Stimulated activated naive CD4-positive, alpha-beta T cell (primary cell): ENCODE data around the gene CEP97.
"Not testable (repeated sequence)": the region's sequence is repeated elsewhere in the genome, so short reads cannot be mapped to it uniquely, and the experiment has no call there.

ENCODE experiments used
- DNase-seq, 6 experiments: peaks; one replicate each; lab custom pipeline; 2025; lab: John Stamatoyannopoulos, UW

CEP97 gene

GRCh38 chr3:101703169-101703568 is 21.2 kb upstream of the CEP97 start:
- no peak for DNase-seq

DNA sequence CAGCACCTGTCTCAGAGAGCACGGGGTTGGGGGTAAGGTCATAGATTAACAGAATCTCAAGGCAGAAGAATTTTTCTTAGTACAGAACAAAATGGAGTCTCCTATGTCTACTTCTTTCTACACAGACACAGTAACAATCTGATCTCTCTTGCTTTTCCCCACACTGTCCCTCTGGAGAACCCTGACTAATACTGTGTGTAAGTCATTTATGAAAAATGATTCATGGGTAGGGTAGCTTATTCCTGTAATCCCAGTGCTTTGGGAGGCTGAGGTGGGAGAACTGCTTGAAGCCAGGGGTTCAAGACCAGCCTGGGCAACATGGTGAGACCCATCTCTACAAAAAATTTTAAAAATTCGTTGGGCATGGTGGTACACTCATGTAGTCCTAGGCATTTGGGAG is 19.8 kb upstream of the CEP97 start:
- not testable (repeated sequence) for DNase-seq

DNA sequence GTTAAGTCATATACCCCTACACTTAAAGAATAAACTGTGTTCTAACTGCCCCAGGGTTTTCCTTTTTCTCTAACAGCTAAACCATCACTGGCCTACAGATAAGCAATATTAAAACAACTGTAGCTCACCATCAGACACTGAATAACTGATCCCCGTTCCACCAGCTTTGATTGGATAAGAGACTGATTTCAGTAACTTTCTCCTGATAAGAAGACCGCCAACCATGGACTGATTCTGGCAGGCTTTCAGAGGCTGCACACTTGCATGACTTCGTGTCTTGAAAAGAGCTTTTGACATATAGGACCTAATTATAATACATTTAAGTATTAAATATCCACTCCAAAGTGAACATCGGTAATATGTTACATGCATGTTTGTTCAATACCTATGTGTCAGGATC is 15.3 kb upstream of the CEP97 start:
- no peak for DNase-seq

- no peak for DNase-seq
Measured at GRCh38 chr3:101718455-101718854, 6.0 kb upstream of the CEP97 start.

DNA sequence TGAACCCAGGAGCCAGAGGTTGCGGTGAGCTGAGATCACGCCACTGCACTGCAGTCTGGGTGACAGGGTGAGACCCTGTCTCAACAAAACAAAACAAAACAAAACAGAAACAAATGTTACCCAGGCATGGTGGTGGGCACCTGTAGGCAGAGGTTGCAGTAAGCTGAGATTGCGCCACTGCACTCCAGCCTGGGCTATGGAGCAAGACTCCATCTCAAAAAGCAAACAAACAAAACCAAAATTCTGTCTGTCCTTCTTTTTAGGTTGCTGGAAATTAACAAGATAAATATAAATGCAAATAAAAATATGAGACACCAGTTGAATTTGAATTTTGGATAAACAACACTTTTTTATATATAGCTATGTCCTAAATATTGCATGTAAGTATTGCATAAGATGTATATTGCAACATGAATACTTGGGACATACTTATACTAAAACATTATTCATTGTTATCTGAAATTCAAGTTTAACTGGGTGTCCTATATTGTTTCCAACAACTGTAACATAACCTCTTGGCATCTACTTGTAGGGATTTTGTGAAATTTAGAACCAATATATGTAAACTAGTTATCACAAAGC is 4.7 kb upstream of the CEP97 start:
- DNase-seq: no peak

GRCh38 chr3:101720851-101721840 is 3.3 kb upstream of the CEP97 start:
- peak in 2 of 6 experiments; percentile 6 to 29 for DNase-seq

DNA sequence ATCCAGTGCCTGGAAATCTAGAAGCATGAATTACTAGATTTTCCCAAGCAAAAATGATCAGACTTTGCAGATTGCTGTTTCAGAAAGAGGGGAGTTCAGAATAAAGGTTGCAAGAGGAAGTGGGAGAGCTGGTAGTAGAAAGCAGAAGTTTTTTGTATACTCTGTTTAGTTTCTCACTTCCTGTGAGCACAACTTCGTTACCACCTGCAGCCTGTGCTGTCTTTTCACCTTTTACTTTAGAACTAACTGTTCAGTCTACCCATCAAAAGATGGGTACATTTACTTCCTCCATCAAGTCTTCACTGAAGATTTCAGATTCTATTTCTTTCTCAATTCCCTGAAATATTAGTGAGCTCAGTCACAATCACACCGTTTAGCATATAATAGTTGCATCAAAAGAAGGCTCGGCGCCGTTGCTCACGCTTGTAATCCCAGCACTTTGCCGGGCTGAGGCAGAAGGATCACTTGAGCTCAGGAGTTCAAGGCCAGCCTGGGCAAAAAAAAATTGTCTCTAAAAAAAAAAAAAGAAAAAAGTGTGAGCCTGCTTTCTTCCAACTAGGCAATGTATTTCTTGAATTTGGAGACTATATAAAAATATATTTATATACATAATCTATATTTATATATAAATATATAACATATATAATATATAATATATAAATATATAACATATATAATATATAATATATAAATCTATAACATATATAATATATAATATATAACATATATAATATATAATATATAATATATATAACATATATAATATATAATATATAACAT is 1.8 kb upstream of the CEP97 start:
- peak in 2 of 6 experiments; percentile 32 to 45 for DNase-seq

DNA sequence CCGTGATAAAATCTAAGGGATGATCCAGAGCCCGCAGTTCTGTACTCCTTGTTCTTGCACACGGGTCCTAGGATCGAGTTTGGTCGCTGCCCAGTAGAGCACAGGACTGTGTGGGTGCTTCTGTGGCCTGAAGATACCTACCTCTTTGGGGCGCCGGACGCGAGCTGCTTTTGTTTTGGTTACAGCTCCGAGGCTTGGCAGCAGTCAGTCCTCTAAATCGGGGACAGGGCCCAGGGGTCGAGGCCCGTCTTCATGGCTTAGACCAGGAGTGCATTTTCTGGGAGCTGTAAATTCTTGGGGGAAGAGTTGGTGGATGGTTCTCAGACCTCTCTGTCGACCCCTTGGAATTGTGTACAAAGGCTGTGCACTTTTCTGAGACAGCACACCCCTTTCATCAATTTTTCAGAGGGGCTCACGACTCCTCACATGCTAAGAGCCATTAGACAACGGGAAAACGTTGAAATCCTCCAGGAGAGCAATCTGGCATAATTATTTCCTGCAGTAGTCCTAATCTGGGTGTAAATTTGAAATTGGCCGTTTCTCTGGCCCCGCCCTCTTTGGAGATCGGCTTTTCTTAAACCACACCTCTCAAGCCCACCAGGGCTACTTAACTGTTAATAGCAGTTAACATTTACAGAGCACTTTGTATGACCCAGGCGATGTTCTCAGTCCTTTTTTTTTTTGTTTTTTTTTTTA is 928 bp downstream of the CEP97 start:
- peak in 3 of 6 experiments; percentile 22 to 57 (median 43) for DNase-seq

- no peak for DNase-seq
Measured at GRCh38 chr3:101725890-101726275, 1.5 kb downstream of the CEP97 start.

GRCh38 chr3:101729586-101729985 is 5.2 kb downstream of the CEP97 start:
- no peak for DNase-seq

DNA sequence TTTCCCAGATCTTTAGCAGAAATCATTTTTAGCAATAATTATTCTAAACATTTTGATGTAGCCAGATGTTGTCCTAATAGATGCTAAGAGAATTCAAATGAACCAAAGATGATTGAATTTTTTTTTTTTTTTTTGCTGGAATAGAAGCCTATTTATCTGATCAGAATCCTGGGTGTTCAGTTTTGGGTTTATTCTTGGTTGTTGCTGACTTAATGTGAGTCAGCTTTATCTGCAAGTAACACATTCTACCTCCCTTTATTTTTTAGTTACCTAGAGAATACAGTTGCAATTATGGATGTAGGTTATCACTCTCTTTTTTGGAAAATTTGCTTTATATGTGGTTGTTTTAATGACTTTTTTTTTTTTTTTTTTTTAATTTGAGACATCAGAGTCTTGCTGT is 6.4 kb downstream of the CEP97 start:
- DNase-seq: no peak

GRCh38 chr3:101732240-101732641 is 7.8 kb downstream of the CEP97 start:
- DNase-seq: no peak

GRCh38 chr3:101735833-101736232 is 11.4 kb downstream of the CEP97 start:
- DNase-seq: no peak

GRCh38 chr3:101741914-101742313 is 17.5 kb downstream of the CEP97 start:
- DNase-seq: not testable (repeated sequence)

DNA sequence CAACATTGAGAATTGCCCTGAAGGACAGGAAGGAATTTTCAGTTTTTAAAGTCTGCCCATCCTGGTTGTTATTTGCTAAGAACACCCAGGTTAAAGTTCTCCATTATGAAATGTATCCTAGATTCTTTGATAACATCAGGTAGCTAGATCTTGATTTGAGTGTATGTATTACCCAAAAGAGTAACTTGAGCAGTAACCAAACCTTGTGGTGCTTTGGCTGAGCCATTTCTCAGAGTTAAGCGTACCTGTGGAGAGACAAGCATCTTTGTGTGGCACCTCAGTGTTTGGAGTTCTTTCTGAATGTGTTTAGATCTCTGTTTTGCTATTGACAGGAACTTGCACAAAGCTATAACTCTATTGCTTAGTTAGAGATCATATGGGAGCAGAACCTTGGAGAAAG is 20.4 kb downstream of the CEP97 start:
- DNase-seq: no peak

- not testable (repeated sequence) for DNase-seq
Measured at GRCh38 chr3:101745934-101746333, 21.5 kb downstream of the CEP97 start.

DNA sequence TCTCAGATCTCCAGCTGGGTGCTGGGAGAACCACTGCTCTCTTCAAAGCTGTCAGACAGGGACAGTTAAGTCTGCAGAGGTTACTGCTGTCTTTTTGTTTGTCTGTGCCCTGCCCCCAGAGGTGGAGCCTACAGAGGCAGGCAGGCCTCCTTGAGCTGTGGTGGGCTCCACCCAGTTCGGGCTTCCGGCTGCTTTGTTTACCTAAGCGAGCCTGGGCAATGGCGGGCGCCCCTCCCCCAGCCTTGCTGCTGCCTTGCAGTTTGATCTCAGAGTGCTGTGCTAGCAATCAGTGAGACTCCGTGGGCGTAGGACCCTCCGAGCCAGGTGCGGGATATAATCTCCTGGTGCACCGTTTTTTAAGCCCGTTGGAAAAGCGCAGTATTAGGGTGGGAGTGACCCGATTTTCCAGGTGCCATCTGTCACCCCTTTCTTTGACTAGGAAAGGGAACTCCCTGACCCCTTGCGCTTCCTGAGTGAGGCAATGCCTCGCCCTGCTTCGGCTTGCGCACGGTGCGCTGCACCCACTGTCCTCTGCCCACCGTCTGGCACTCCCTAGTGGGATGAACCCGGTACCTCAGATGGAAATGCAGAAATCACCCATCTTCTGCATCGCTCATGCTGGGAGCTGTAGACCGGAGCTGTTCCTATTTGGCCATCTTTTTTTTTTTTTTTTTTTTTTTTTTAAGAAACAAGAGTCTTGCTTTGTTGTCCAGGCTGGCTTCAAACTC is 29.1 kb downstream of the CEP97 start:
- not testable (repeated sequence) for DNase-seq

- DNase-seq: no peak
Measured at GRCh38 chr3:101758224-101758623, 33.8 kb downstream of the CEP97 start.

- DNase-seq: no peak
Measured at GRCh38 chr3:101762041-101762646, 37.7 kb downstream of the CEP97 start.

GRCh38 chr3:101777745-101778281 is 53.4 kb downstream of the CEP97 start:
- peak in 2 of 6 experiments; percentile 6 to 14 for DNase-seq
